GM18508 (cell line): ENCODE data around the gene CLASRP.
"Not testable (repeated sequence)": the region's sequence is repeated elsewhere in the genome, so short reads cannot be mapped to it uniquely, and the experiment has no call there.

Source experiments
- ATAC-seq: cut with Tn5 transposase; IDR thresholded peaks from one replicate; pipeline ENCODE4 v1.9.1; 2021; ENCODE audit warnings: moderate number of reproducible peaks; ENCODE audit not compliant: insufficient read depth, unreplicated experiment

The CLASRP gene

GRCh38 chr19:45118106-45118505 is 79.3 kb downstream of the CLASRP start:
- ATAC-seq: no peak

GRCh38 chr19:45118591-45119355 is 79.9 kb downstream of the CLASRP start:
- ATAC-seq: not testable (repeated sequence)

- no peak for ATAC-seq
Measured at GRCh38 chr19:45119582-45119981, 80.7 kb downstream of the CLASRP start.
